Measurements from ENCODE around the gene INAFM1.

Gene INAFM1

GRCh38 chr19:47274071-47274890 lies at the start of gene INAFM1:
Gene INAFM1, plus strand, starts transcription at chr19:47274885. Its CDS starts 35 bp downstream, at chr19:47274920.
- DNase-seq, result peak; percentile 75

- peak; percentile 80 for DNase-seq
Measured at GRCh38 chr19:47225746-47226425, 48.8 kb upstream of the INAFM1 start.

GRCh38 chr19:47226426-47227351 lies 48.0 kb upstream of the INAFM1 start:
- no peak for DNase-seq

GRCh38 chr19:47227352-47228167 lies 47.1 kb upstream of the INAFM1 start:
- DNase-seq, result no peak

- no peak for DNase-seq
Measured at GRCh38 chr19:47228168-47228936, 46.3 kb upstream of the INAFM1 start.

- DNase-seq, result no peak
Measured at GRCh38 chr19:47228937-47229675, 45.6 kb upstream of the INAFM1 start.

- no peak for DNase-seq
Measured at GRCh38 chr19:47229676-47230053, 45.0 kb upstream of the INAFM1 start.

GRCh38 chr19:47230054-47230920 lies 44.4 kb upstream of the INAFM1 start:
- DNase-seq, result no peak

- no peak for DNase-seq
Measured at GRCh38 chr19:47230921-47231214, 43.8 kb upstream of the INAFM1 start, which contains the start of gene BBC3. Gene BBC3, minus strand, starts transcription at chr19:47231199. Its CDS starts 2,768 bp downstream, at chr19:47228431.

- DNase-seq, result no peak
Measured at GRCh38 chr19:47231215-47232054, 43.2 kb upstream of the INAFM1 start.

- no peak for DNase-seq
Measured at GRCh38 chr19:47232422-47233211, 42.1 kb upstream of the INAFM1 start.

GRCh38 chr19:47236072-47236675 lies 38.5 kb upstream of the INAFM1 start:
- DNase-seq, result no peak

- no peak for DNase-seq
Measured at GRCh38 chr19:47239152-47239551, 35.5 kb upstream of the INAFM1 start.

- DNase-seq, result peak; percentile 23
Measured at GRCh38 chr19:47239610-47240296, 34.9 kb upstream of the INAFM1 start.

GRCh38 chr19:47240556-47240955 lies 34.1 kb upstream of the INAFM1 start:
- DNase-seq, result no peak

GRCh38 chr19:47240996-47241918 lies 33.4 kb upstream of the INAFM1 start:
- DNase-seq, result no peak

All from NCI-H1694 treated with DMSO at 0.1 percent for 48 hours (cell line).